GM19372 (cell line): ENCODE data around the gene SMIM1.
"Not testable (repeated sequence)": the region's sequence is repeated elsewhere in the genome, so short reads cannot be mapped to it uniquely, and the experiment has no call there.

Experiments
- ATAC-seq: cut with Tn5 transposase; IDR thresholded peaks from one replicate; pipeline ENCODE4 v1.9.1; 2021; ENCODE audit warnings: mild to moderate bottlenecking, low read depth, moderate library complexity; ENCODE audit not compliant: unreplicated experiment

Gene SMIM1

DNA sequence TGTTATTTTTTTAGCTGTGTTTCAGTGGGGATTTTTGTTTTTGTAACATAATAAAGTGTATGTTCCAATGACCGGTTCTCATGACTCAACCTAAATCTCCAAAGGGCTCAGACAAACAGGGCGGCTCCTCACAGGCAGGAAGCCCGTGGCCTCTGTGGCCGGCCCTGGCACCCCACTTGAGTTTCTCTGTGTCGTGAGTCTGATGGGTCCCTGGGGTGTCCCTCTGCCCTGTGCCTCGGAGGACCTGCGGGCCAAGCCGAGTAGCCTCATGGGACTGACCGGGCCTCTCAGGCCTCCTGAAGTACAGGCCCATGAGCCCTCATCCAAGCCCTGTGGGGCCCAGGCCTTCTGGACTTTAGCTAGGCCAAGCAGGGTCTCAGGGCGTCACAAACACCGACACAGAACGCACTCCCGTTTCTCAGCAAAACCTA lies 36.4 kb upstream of the SMIM1 start:
- ATAC-seq, result no peak

DNA sequence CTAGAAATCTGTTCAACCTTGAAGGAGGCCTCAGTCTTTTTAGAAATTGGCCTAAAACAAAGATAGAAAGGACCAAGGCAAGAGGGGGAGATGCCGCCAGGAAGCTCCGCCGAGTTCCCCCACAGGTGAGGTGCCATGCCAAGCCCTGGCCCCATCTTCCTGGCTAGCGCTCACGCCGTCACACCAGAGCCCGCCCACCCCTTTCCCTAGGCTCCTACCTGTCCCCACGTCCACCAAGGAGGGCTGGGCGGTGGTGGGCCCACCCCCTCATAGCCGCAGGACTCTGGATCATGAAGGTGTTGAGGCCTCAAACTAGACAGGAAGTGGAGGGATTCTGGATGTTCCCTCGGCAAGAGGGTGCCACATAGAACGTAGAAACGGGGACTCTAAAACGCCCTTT lies 35.8 kb upstream of the SMIM1 start:
- ATAC-seq, result no peak

DNA sequence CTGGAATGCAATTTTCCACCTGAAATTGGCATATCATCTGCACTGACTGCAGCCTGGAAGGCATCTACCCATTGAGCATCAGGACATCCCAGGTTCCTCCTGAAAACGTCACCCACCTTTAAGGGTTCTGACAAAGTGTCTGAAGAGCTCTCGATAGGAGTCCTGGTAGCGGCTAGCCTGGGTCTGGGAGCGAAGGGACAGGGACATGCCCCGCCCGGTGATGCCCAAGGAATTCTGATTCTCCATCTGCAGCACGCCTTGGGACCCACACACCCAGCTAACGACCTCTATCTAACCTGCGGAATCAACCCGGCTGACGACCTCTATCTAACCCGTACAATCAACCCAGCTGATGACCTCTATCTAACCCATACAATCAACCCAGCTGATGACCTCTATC lies 33.6 kb upstream of the SMIM1 start:
- no peak for ATAC-seq

DNA sequence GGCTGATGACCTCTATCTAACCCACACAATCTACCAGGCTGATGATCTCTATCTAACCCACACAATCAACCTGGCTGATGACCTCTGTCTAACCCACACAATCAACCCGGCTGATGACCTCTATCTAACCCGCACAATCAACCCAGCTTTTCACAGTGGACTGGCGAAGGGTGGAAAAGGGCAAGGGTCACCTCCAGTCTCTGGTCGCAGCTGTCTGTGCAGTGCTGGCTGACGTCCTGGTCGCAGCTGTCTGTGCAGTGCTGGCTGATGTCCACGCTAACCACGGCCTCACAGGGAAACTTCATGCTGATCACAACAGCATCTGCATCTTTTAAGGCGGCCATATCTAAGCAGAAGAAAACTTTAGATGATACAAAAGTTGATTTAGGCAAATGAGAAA lies 32.5 kb upstream of the SMIM1 start:
- no peak for ATAC-seq

DNA sequence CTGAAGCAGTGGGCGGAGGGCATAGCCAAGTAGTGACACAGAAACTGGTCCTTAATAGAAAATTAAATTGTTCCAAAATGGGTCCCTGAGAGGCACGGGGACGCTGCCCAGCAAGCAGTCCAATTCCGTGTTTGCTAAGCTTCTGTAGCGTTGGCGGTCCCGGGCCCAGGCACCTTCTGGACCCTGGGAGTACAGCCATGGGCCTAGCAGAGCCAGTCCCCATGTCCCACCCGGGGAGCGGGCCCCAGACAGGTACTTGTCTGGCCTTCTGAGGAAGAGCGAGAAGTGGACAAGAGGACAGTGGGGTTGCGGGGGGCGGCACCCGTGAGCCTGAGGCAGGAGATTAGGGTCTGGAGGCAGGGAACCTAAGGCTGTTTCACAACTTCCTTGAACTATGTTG lies 31.8 kb upstream of the SMIM1 start:
- no peak for ATAC-seq

DNA sequence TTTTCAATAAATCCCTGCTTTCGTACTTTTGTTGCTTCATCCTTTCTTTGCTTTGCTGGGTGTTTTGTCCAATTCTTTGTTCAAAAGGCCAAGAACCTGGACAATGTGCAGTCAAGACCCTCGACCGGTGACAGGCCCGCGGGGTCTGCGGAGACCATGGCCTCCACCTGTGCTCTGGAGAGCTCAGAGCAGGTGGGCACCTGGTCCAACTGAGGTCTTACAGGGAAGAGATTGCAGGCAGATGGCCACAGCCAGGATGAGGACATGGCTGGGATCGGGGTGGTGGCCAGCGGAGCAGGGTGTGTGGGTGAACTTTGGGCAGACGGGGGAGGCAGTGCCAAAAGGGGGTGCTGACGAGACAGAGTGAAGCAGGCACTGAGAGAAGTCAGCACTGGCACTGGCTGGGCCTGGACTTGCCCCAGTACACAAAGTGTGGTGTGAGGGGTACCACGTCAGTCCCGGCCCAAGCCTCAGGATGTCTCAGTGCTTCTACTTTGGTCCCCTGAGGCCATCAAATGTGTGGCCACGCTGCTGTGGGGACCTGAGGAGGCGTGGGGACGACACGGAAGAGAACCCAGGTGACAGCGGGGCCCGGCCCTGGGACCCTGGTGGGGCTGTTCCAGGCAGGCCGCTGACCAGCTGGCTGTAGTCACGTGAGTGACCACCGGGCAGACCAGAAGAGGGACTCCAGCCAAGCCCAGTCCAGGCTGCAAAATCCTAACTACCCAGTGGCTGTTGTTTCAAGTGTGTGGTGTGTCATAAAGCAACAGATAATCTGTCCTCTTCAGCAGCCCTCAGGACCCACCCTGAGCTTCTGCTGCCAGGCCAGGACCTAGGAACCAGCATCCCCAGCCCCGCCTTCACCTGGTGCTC lies 30.7 kb upstream of the SMIM1 start:
- no peak for ATAC-seq

DNA sequence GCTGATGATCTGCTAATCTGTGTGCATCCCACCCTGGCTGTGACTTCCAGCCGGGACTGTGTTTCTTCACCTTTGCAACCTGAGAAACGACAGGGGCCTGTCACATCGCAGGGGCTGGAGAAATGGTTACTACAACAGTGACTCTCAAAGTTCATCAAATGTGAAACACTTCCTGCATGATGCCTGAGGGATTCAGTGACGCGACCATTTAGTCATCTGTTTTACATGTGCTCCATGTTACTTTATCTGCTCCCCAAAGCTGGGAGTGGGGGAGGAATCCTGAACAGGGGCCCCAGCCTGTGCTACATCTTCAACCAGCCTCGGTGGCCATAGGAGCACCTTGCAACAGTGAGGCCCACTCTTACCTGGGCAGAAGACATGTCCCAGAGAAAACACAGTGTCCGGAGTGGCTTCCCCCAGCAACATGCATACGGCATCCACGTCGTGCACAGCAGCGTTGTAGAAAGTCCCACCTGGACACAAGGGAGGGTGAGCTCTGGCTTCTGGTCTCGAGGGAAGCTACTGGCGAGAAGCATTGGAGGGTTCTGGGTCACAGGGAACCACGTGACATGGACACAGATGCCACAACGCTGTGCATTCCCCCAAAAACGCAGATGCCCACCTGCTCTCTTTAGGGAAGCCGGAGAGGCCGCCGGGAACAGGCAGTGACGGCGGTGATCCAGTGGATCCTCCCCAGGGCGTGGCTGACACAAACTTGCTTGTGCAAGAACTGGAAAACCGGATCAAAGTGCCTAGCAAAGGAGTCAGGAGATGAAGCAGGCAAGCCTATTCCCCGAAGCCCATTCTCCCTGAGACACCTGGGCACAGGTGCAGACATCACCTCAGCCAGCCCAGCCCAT lies 29.9 kb upstream of the SMIM1 start:
- no peak for ATAC-seq

DNA sequence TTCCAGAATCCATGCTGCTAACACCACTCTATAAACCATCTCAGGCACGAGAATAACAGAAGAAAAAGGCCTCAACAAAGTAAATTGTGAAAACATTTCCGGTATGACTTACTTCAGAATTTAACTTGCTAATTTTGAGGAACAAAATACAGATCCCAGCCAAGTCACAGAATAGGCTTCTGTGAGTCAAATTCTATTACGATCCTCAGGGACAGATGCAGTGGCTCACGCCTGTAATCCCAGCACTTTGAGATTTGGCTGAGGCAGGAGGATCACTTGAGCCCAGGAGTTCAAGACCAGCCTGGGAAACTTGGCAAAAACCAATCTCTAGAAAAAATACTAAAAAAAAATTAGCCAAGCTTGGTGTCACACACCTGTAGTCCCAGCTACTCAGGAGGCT lies 29.1 kb upstream of the SMIM1 start:
- ATAC-seq, result no peak

DNA sequence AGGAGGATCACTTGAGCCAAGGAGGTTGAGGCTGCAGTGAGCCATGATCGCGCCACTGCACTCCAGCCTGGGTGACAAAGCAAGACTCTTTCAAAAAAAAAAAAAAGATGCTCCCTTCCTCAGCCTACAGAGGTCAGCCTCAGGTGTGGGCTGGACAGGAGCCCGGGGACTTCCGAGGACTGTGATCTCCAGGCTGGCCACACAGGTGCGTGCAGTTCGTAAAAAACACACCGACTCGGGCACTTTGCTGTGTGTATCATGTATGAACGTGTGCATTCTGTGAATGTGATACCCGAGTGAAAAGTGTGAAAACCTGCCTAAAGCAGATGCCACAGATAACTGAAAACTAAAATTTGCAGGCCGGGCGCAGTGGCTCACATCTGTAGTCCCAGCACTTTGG lies 28.7 kb upstream of the SMIM1 start:
- no peak for ATAC-seq

DNA sequence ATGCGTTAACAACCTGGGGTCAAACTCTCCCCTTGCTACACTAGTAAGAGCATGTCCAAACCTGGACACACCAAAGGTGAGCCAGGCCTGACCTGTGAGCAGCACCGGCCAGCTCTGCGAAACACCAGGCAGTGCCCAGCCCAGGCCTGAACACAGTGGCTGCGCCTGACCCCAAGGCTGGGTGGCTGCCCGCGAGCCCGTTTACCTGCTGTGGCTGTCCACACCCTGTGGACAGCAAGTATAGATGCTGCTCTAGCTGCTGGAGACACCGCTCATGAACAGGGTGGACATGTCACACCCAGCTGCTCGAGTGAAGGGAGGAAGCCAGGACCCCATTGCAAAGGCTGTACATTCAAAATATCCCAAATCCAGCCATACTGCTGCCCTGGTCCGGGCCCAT lies 27.9 kb upstream of the SMIM1 start:
- no peak for ATAC-seq

DNA sequence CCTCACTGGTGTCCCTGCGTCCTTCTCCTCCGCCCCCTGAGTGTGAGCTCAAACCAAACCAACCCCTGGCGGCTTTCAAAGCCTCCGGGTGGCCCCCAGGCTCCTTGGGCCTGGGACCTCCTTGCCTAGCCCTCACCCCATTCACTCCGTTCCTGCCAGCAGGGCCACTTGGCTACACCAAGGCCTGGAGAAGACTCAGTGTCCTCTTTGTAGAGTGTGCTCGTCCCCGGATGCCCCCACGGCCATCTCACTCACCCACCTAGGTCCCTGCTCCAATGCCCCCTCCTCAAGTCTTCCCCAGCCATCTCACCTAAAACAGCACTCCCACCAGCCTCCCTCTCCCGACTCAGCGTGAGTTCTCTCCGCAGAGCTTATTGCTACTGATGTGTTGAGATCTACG lies 27.5 kb upstream of the SMIM1 start:
- ATAC-seq, result no peak

DNA sequence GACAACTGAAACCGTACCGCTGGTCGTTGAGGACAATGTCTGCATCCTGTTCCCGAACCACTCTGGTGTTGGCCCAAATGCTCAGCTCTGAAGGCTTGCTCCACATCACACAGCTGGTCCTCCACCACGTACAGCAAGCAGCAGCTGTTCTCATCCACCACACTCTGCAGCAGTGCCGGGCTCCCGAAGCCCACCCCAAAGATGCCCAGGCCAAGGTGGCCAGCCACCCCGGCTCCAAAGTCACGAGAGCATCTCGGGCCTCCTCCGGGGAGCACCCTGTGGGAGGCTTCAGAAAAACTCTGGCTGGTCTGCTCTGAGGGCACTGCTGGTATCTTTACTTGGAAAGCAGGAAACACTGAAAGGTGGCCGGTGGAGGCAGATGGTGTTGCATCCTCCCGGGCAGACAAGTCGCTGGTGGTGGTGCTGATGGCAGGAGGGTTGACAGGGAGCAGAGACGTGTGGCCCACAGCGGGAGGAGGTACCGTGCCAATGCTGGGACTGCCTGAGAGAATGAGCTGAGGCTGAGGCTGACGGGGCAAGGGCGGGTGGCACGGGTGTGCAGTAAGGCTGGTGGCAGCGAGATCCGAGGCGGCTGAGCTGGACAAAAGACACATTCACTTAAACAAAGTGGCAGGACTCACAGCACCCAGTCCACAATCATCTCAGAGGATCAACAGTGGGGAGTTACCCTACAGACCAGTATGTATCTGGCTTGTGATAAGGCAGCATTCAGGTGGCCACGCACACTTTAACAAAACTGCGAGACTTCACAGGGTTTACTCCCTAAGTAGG lies 26.8 kb upstream of the SMIM1 start:
- no peak for ATAC-seq

DNA sequence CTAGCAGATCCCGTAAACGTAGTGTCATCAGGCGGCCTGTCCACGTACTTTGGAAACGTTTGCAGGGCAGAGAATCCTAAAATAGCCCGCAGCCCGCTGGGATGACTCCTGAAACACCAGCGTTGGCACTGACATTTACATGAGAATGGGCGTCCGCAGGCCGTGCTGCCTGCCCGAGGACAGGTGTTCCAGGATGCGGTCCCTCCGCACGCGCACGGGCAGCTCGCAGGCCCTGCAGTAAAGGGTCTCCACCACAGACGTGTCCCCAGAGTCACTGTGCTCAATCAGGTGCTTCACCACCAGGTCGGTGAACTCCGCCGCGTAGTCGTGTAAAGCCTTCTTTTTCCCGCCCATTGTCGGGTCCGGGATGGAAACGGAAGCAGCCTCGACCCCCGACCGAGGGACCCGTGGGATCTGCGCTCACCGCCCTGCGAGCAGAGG lies 26.1 kb upstream of the SMIM1 start:
- no peak for ATAC-seq

DNA sequence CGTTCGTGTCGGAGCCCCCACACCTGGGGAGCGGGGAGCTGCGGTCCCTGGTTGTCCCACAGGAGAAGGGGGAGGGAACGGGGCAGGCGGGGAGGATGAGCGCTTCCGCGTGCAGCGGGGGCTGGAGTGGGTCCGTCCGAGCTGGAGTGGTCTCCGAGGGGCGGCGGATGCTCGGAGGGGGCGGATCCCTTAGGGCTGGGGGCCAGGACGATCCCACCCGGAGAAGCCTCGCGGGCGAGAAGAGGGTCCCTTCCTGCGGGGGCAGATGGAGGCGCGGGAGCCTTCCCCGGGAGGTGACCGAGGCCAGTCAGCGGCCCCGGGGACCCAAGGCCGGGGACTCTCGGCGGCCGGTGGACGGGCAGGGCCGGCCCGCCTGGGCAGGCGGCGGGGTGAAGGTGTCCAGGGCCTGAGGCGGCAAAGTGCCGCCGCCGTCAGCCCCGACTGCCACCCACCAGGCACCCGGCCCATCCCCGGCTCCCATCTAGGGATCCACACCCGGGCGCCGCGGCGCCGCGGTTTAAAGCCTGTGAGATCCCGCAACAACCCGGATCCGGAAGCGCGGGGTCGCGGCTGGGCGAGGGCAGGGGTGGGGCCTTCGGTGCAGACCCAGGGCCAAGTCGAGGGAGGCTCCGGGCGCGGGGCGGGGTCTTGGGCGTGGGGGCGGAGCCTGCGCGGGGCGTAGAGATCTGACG lies 25.6 kb upstream of the SMIM1 start:
- peak; percentile 87 for ATAC-seq

DNA sequence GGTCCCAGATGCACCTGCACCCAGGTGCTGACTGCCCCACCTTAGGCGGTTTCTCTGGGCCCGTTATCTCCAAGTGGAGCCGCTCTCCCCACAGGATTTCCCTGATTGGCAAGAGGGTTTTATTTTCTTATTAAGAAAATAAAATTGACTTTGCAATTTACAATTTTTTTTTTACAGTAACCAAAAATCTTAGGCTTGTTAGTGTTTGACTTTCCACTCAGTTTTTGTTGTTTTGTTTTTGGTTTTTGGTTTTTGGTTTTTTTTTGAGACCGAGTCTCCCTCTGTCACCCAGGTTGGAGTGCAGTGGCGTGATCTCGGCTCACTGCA lies 25.1 kb upstream of the SMIM1 start:
- ATAC-seq, result no peak

DNA sequence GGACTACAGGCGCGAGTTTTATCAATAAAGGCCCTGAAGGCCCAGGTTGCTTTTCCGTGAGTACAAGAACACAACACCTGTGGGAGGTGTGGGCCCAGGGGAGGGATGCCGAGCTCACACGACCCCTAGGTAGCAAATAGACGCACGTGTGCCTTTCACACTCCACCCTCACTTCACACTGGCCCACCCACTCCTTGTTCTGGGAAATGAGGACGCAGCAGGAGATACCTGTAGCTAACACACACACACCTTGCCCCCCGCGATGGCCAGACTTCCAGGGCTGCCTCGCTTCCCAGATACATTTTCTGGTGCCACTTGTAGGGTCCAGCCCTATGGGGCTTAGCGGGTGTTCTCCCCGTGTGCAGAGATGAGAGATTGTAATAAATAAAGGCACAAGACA lies 24.6 kb upstream of the SMIM1 start:
- ATAC-seq, result no peak

DNA sequence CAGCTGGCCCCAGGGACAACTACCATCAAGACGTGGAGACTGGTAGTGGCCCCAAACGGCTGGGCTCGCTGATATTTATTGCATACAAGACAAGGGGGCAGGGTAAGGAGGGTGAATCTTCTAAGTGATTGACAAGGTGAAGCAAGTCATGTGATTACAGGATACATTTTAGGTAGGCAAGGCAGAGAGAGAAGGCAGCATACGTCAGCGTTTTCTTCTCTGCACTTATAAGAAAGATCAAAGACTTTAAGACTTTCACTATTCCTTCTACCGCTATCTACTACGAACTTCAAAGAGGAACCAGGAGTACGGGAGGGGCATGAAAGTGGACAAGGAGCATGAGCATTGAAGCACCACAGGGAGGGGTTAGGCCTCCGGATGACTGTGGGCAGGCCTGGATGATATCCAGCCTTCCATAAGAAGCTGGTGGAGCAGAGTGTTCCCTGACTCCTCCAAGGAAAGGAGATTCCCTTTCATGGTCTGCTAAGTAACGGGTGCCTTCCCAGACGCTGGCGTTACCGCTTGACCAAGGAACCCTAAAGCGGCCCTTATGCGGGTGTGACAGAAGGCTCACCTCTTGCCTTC lies 24.1 kb upstream of the SMIM1 start:
- not testable (repeated sequence) for ATAC-seq

DNA sequence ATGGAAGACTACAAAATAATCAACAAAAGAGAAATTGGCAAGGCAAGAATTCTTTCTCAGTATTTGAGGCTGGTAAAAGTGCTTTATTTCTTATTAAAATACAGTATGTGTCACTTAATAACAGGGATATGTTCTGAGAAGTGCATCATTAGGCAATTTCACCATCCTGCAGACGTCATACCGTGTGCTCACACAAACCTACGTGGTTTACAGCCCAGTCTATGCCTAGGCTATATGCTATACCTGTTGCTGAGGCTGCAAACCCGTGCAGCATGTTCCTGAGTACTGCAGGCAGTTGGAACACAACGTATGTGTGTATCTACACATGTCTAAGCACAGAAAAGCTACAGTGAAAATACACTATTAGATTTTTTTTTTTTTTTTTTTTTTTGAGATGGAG lies 23.0 kb upstream of the SMIM1 start:
- ATAC-seq, result no peak

DNA sequence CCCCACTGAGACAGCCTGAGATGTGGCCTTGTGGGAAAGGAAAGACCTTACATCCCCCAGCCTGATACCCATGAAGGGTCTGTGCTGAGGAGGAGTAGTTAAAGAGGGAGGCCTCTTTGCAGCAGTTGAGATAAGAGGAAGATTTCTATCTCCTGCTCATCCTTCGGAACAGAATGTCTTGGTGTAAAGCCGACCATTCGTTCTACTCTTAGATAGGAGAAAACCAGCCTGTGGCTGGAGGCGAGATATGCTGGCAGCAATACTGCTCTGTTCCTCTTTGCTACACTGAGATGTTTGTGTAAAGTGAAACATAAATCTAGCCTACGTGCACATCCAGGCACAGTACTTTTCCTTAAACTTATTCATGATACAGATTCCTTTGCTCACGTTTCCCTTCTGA lies 21.8 kb upstream of the SMIM1 start:
- no peak for ATAC-seq

DNA sequence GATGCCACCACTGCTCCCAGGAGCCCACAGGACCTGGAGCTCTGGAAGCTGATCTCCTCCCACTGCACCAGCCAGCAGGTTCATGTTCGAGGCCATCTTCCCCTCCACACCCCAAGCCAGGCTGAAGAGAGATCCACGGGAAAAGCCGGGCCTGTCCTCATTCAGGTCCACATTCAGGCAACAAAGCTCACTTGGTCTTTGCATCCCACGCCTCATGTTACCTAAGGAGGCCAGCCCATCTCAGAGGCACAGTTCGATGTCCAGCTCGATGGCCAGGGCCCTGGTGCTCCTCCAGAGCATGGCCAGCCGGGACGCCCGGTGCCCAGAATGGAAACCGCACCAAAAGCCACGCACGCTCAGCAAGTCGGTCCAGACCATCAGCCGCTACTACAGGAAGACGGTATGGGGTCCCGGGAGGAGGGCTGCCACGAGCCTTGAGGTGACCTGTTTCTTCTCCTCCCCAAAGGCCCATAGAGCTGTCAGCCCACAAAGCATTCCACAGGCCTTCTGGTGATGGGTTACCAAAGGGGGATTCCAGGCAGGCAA lies 20.1 kb upstream of the SMIM1 start, which contains the start of gene CCDC27:
TSS of gene CCDC27 (plus strand) at position 51 of the 546 bp plus-strand sequence. CDS start at position 83, 32 bp downstream.
- no peak for ATAC-seq
